Measurements from ENCODE around the gene TNFAIP8L3.

DNA sequence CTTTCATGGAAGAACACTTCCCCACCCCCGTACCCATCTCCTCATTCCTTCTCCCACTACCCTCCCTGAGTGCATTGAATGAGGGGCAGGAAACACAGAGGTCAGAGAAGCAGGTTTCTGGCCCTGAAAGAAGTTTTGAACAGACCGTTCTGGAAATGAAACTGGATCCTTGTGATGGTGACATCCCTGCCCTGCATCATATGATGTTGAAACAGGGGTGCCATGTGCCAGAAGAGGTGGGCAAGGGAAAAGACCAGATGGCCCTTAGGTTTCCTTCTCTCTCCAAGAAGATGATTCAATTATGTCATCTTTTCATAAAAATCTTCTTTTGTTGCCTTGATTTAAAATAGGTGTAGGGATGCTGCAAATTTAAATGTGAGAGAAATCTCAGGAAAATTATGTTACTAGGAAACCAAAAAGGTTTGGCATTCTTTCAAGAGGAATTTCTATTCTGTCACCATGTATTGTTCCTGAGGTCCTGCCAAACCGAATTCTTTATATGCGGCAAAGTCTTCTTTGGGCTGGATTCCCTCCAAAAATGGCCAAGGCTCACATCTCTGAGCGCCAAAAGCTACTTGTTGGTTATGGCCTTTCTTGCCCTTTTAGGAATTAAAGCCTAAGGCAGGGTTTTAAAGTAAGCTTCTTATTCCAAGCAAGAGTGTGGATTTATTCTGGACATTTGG, 19.9 kb upstream of the TNFAIP8L3 start:
- TF ChIP-seq, protein P1, sequence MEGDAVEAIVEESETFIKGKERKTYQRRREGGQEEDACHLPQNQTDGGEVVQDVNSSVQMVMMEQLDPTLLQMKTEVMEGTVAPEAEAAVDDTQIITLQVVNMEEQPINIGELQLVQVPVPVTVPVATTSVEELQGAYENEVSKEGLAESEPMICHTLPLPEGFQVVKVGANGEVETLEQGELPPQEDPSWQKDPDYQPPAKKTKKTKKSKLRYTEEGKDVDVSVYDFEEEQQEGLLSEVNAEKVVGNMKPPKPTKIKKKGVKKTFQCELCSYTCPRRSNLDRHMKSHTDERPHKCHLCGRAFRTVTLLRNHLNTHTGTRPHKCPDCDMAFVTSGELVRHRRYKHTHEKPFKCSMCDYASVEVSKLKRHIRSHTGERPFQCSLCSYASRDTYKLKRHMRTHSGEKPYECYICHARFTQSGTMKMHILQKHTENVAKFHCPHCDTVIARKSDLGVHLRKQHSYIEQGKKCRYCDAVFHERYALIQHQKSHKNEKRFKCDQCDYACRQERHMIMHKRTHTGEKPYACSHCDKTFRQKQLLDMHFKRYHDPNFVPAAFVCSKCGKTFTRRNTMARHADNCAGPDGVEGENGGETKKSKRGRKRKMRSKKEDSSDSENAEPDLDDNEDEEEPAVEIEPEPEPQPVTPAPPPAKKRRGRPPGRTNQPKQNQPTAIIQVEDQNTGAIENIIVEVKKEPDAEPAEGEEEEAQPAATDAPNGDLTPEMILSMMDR (conservative IDR thresholded peaks at IDR 0.05): no peak
- TF ChIP-seq EZH2 (IDR thresholded peaks at IDR 0.05; ENCODE audit: low read depth): no peak
